GM13976 (cell line): ENCODE results near the gene MVK.

Source experiments
- DNase-seq: peaks from one replicate; pipeline ENCODE4 v3.0.0; 2012; ENCODE audit warnings: low spot score
- in situ Hi-C: fragments of 300-500 bp; cut with MboI; formaldehyde crosslinking; loops from one replicate; pipeline ENCODE4 v1.12.0; 2022; ENCODE audit warnings: low sequenced_read_pairs, mixed read lengths, inconsistent platforms; ENCODE audit not compliant: unreplicated experiment
- TF ChIP-seq, protein P1 (sequence below): IDR thresholded peaks from 2 replicates; pipeline ENCODE4 v1.5.1; 2012; ENCODE audit warnings: borderline replicate concordance, mild to moderate bottlenecking; ENCODE audit not compliant: insufficient read depth; ENCODE audit errors: extremely low read depth, missing control alignments, control extremely low read depth

MVK gene

DNA sequence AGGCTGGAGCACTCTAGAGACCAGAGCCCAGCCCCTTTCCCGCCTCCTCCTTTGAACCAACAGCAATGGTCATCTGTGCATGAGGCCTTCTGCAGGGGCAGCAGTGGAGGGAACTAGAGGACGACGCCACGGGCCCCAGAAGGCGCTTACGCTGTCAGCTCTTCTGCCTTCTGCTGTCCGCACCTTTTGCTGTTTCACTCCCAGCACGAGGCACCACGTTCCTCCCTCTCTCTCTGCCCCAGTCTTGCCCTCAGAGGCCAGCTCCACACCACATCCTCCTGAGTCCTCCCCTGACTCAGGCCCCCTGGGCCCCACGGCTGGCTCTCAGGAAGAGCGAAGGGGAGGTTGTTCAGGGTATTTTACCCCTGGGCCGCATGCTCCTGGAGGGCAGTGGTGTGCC, 15.8 kb upstream of the MVK start:
- TF ChIP-seq, protein P1, sequence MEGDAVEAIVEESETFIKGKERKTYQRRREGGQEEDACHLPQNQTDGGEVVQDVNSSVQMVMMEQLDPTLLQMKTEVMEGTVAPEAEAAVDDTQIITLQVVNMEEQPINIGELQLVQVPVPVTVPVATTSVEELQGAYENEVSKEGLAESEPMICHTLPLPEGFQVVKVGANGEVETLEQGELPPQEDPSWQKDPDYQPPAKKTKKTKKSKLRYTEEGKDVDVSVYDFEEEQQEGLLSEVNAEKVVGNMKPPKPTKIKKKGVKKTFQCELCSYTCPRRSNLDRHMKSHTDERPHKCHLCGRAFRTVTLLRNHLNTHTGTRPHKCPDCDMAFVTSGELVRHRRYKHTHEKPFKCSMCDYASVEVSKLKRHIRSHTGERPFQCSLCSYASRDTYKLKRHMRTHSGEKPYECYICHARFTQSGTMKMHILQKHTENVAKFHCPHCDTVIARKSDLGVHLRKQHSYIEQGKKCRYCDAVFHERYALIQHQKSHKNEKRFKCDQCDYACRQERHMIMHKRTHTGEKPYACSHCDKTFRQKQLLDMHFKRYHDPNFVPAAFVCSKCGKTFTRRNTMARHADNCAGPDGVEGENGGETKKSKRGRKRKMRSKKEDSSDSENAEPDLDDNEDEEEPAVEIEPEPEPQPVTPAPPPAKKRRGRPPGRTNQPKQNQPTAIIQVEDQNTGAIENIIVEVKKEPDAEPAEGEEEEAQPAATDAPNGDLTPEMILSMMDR = no peak
- in situ Hi-C loops = no loop called here
- no peak for DNase-seq

DNA sequence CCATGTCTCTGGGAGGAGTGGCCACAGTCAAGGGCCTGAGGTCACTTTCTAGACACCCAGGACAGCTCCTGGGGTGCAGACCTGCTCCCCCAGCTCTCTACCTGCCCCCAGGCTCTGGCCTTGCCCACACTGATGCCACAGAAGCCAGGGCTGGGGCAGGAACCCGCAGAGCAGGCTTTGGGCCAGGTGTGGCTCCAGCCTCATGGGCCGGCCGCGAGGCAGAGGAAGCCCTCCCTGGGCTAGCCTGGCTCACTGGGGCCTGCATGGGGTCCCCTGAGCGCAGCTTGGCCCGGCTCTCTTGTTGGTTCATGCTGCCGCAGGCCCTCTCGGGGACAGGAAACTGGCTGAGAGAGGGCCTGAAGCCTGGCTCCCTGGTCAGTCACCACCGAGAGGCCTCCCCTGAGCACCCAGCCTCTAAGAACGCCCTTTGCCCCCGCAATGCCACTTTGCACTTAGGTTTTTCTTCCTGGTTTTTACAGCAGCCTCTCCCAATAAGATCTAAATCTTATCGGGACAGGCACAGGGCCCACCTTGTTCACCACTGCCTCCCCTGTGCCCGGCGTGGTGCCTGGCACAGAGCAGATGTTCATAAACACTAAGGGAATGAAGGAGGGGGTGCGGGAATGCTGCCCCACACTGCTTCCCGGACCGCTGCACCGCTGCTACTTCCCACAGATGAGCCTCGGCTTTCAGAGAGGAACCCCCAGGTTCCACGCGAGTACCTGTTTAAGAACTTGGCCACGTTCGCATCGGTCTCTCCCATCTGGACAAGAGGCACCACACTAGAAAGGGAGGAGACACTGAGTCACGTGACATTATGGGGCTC, 15.0 kb upstream of the MVK start:
- no peak for DNase-seq
- TF ChIP-seq, protein P1 = no peak
- in situ Hi-C loops = no loop called here

DNA sequence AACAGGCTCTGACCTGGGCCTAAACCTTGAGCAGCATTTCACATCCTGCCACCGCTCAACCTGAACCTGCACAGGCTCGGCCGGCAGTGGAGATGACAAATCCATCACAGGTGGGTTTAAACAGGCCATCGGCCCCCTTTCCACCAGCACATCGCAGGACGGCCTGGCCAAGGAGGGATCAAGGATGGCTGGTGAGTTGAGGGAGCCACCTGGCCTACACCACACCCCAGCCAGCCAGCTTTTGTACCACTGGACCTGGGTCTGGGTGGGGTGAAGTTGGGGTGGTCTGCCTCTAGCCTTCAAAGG, 14.4 kb upstream of the MVK start:
- in situ Hi-C loops = no loop called here
- no peak for DNase-seq
- TF ChIP-seq, protein P1 = no peak

DNA sequence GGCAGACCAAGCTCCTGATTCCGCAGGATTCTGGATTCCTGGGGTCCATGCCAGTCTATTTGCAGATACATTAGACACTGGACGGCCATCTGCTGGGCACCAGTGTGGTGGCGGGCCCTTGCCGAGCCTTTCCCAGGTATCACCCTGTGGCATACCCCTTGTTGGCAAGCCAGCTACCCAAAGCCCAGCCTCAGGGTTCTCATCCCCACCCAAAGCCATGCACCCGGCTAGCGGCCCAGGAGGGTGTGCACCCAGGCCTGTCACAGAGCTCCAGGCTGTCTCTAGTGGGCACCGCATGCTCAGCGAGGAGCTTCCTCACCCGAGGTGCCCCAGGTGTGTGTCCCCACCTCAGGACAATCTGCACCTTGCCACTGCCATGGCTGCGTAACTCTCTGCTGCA, 14.0 kb upstream of the MVK start:
- no peak for DNase-seq
- in situ Hi-C loops = no loop called here
- TF ChIP-seq, protein P1 = no peak

DNA sequence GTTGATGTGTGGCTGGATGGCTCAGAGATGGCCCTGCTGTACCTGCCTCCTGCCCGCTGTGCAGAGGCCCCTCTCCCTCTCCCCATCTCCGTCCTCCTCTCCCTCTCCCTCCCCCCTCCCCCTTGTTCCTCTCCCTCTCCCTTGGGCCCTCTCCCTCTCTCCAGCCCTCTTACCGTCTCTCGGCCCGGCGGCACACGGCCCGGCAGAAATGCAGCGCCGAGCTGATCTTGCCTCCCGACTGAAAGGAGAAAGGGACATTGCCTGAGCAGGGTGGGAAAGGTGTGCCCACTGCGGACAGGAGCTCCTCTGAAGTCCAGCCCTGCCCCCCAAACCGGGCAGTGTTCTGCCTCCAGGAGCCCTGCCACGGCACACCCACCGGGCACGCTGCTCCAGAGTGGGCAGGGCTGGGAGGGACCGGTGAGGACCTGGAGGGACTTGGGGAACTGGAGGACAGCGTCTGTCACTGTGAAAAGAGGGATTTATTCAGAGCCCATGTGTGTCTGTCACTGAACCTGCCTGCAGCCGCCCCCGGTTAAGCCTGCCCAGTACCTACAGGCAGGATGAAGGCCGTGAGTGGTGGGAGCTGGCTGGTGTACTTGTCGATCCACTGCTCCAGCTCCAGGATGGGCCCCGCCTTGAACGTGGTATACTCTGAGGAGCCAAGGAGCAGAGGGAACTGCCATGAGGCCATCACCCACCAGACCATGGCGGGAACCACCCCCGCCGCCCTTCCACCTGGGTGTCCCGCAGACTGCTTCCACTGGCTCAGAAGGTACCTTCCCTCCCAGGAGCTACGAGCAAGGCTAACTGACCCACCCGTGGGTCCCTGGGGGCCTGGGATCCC, 12.5 kb upstream of the MVK start:
- in situ Hi-C loops = no loop called here
- TF ChIP-seq, protein P1 = no peak
- DNase-seq = no peak

DNA sequence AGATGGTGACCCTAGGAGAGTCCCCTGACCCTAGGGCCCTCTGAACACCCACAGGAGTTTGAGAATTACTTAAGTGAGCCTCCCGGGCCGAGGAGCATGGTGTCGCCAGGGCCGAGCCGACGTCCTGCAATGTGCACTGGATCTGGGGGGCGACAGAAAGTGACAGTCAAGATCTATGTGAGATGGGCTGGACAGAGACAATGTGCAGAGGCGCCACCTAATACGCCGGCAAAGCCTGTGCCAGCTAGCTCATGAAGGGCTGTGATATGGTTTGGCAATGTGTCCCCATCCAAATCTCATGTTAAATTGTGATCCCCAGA, 11.9 kb upstream of the MVK start:
- DNase-seq = no peak
- in situ Hi-C loops = no loop called here
- TF ChIP-seq, protein P1 = no peak
